NCI-H82 treated with DMSO at 0.1 percent for 48 hours (cell line): ENCODE data around the gene ZNF765.
"Not testable (repeated sequence)": the region's sequence is repeated elsewhere in the genome, so short reads cannot be mapped to it uniquely, and the experiment has no call there.

Experiments
- DNase-seq: peaks from one replicate; lab custom pipeline; 2025; ENCODE audit not compliant: unreplicated experiment; lab: John Stamatoyannopoulos, UW

Gene ZNF765

DNA sequence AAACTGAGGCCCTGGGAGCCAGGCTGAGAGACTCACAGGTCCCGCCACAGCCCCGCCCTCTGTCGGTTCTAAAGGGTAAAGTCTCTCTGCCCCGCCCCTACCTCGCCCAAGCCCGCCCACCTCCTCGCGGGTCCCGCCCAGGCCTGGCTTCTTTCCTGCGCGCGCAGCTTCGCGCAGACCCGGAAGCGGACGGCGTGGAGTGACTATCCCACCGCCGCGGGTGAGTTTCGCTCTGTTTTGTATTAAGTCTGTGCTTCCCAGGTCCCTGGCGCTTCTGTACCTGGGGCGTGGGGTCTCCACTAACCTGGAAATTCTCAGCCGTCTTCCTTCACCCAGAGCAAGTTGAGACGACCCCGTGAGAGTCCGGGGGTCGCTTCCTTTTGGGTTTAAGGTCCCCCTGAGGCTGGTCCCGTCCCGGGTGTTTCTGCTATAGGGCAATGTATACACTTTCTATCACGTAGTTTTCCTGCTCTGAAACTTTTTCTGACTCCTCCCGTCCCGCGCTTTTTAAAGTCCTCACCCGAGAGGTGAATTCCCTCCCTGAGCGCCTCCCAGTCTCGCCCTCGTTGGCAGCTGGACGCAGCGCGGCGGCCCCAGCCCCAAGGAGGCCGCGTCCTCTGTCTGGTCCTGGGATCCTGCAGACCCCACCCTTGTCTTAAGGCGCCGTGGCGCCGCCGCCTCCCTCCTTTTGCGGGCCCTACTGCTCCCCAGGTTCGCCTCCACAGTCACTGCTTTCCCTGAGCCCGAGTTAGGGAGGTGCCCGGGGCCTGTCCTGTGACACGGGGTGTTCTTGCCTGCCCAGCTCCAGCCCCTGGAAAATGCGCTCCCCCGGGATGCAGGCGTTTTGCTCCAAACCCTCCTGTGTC, at the start of gene ZNF765:
ZNF765 (plus strand) TSS at position 176 of the 866 bp plus-strand sequence. CDS start 2,867 bp downstream, outside the sequence.
- DNase-seq = peak; percentile 56

GRCh38 chr19:53355739-53356138, 39.2 kb upstream of the ZNF765 start:
- DNase-seq = no peak

GRCh38 chr19:53357821-53358581, 36.9 kb upstream of the ZNF765 start:
- DNase-seq = no peak

GRCh38 chr19:53360056-53360455, 34.9 kb upstream of the ZNF765 start:
- not testable (repeated sequence) for DNase-seq

DNA sequence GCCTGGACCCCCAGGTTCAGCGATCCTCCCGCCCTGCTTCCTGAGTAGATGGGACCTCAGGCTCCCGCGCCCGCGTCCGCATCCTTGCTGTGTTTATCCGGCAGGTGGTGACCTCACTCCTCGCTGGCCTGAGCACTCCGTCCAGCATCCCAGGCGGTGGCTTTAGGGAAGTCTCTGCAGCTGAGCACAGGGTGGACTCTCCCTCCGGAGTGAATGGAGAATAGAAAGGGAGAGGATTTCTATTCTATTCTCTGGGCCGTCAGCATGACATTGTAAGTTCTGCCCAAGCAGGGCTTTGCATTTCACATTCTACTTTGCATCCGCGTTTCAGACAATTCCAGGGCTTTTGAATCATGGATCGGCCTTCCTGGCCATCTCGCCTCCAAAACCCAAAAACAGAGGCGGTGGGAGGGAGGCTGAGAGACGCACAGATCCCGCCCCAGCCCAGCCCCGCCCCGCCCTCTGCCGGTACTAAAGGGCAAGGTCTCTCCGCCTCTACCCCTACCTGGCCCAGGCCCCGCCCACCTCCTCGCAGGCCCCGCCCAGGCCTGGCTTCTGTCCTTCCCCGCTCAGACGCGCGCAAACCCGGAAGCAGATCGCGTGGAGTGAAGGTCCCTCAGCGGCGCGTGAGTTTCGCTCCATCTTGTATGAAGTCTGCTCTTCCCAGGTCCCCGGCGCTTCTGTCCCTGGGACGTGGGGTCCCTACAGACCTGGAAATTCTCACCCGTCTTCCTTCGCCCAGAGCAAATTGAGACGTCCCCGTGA, 29.6 kb upstream of the ZNF765 start, which contains the start of gene ZNF525:
ZNF525 (plus strand) TSS at position 572 of the 765 bp plus-strand sequence. CDS start 6,577 bp downstream, outside the sequence.
- DNase-seq = peak; percentile 60

- DNase-seq = peak; percentile 5
Measured at GRCh38 chr19:53365899-53366493, 29.0 kb upstream of the ZNF765 start.

- DNase-seq = no peak
Measured at GRCh38 chr19:53372196-53372595, 22.8 kb upstream of the ZNF765 start.

- DNase-seq = no peak
Measured at GRCh38 chr19:53374288-53374687, 20.7 kb upstream of the ZNF765 start.

- DNase-seq = no peak
Measured at GRCh38 chr19:53374743-53375142, 20.2 kb upstream of the ZNF765 start.

DNA sequence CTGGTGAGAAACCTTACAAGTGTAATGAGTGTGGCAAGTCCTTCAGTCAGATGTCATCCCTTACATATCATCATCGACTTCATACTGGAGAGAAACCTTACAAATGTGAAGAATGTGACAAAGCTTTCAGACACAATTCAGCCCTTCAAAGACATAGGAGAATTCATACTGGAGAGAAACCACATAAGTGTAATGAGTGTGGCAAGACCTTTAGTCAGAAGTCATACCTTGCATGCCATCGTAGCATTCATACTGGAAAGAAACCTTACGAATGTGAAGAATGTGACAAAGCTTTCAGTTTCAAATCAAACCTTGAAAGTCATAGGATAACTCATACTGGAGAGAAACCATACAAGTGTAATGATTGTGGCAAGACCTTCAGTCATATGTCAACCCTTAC, 13.6 kb upstream of the ZNF765 start:
- no peak for DNase-seq

DNA sequence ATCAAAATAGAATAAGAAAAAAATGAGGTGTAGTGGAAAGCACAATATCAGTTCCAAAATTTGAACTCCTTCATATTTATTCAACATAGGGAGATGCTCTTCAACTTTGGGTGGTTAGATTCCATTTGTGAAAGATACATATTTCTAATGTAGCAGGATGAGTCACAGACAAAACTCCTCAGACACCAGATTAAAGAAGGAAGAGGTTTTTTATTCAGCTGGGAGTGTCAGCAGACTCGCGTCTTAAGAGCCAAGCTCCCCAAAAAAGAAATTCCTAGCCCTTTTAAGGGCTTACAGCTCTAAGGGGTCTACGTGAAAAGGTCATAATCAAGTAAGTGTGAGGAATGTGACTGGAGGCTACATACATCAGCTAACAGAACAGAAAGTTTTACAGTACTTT, 6.8 kb upstream of the ZNF765 start:
- DNase-seq = no peak

DNA sequence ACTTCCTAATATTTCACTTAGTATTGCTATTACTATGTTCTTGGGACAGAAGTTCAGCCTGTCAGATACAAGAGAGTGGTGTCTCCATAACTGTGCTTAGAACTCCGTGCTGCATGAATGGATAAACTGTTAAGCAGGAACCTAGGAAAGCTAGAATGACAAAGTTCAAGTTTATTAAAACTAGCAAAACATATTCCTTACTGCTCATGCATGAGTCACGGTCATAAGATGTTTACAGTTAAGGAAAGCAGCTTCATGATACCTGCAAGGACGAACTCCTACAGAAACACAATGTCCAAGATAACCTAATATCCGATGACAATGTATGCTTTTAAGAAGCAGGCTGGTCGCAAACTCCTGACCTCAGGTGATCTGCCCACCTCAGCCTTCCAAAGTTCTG, 6.0 kb upstream of the ZNF765 start:
- DNase-seq = no peak

- DNase-seq = no peak
Measured at GRCh38 chr19:53389571-53389970, 5.4 kb upstream of the ZNF765 start.

DNA sequence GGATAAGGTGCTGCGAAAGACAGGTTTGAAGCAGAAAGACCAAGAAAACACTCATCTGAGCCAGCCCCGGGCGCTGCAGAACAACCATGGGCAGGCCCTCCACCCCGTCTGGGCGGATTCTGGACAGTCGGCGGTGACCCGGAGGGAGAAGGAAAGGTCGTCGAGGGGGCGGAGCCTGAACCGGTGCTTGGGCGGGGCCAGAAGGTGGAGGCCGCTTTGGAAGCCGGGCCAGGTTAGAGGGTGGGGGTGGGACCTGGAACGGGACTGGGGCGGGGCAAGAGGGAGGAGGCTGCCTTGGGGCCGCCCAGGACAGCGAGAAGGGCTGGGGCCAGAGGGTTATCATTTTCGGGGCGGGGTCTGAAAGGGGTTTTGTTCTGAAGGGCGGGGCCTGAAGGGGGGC, 5.0 kb upstream of the ZNF765 start:
- DNase-seq = no peak

DNA sequence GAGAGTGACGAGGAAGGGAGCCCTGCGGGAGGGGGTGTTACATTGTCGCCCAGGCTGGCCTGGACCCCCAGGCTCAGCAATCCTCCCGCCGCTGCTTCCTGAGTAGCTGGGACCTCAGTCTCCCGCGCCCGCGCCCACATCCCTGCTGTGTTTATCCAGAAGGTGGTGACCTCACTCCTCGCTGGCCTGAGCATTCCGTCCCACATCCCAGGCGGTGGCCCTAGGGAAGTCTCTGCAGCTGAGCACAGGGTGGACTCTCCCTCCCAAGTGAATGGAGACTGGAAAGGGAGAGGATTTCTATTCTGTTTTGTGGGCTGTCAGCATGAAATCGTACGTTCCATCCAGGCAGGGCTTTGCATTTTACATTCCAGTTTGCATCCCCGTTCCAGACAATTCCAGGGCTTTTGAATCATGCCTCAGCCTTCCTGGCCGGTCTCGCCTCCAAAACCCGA, 401 bp upstream of the ZNF765 start:
- no peak for DNase-seq

DNA sequence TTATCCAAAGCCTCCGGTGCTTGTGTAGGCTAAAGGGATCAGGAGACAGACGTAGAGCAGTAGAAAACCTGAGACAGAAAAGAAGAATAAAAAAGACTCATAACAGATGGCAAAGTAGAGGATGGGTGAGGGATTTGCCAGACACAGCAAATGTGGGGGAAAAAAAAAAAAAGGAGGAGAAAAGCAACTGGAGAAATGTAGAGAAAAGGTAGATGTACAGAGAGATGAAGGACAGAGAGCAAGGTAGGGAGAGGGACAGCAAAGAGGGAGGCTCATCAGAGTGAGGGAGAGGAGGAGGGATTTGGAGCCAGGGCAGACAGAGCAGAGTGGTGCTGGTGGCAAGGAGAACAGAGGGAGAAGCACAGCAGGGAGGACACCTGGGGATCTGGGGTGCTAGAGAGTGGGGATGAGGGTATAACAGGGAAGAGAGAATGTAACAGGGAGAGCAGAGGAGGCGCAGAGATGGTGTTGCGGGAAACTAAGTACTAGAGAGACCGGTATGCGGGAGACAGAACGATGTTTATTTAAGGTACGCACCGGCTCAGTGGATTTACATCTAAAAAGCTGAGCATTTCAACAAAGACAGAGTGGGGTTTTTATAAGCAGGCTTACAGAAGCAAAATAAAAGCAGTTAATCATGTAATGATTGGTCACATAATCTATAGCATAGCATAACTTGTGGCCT, 1.0 kb downstream of the ZNF765 start:
- not testable (repeated sequence) for DNase-seq

GRCh38 chr19:53396525-53396868, 1.5 kb downstream of the ZNF765 start:
- no peak for DNase-seq

- DNase-seq = not testable (repeated sequence)
Measured at GRCh38 chr19:53397918-53398317, 3.0 kb downstream of the ZNF765 start.

GRCh38 chr19:53409505-53410204, 14.7 kb downstream of the ZNF765 start:
- DNase-seq = no peak
